LNCaP clone FGC (cell line): Measurements from ENCODE around the gene TRIM37.

Experiments
- DNase-seq: peaks from one replicate; pipeline ENCODE4 v3.0.0-alpha.2; 2011; ENCODE audit warnings: low read depth
- H3K4me3 ChIP-seq: 2 replicates; pipeline ENCODE4 v1.5.1; 2011; ENCODE audit warnings: mild to moderate bottlenecking, low read depth, low read length, control low read depth
- TF ChIP-seq, protein P1 (sequence below): IDR thresholded peaks from 2 replicates; pipeline ENCODE4 v1.5.1; 2012; ENCODE audit warnings: mild to moderate bottlenecking; ENCODE audit not compliant: control insufficient read depth, insufficient read depth; ENCODE audit errors: extremely low read depth

Gene TRIM37

GRCh38 chr17:59003860-59004259 is 102.8 kb downstream of the TRIM37 start:
- DNase-seq, result no peak
- H3K4me3 ChIP-seq, result no peak overlapping the region
- TF ChIP-seq, protein P1, sequence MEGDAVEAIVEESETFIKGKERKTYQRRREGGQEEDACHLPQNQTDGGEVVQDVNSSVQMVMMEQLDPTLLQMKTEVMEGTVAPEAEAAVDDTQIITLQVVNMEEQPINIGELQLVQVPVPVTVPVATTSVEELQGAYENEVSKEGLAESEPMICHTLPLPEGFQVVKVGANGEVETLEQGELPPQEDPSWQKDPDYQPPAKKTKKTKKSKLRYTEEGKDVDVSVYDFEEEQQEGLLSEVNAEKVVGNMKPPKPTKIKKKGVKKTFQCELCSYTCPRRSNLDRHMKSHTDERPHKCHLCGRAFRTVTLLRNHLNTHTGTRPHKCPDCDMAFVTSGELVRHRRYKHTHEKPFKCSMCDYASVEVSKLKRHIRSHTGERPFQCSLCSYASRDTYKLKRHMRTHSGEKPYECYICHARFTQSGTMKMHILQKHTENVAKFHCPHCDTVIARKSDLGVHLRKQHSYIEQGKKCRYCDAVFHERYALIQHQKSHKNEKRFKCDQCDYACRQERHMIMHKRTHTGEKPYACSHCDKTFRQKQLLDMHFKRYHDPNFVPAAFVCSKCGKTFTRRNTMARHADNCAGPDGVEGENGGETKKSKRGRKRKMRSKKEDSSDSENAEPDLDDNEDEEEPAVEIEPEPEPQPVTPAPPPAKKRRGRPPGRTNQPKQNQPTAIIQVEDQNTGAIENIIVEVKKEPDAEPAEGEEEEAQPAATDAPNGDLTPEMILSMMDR, result no peak

DNA sequence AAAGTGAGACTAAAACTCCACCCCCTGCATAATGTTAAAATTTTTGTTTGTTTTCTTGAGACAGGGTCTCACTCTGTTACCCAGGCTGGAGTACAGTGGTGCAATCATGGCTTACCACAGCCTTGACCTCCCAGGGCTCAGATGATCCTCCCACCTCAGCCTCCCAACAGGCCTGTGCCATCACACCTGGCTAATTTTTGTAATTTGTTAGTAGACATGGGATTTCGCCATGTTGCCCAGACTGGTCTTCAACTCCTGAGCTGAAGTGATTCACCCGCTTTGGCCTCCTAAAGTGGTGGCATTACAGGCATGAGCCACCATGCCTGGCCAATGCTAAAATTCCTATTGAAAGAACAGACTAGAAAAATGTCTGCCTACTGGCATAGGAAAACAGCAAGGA is 103.8 kb downstream of the TRIM37 start:
- no peak overlapping the region for H3K4me3 ChIP-seq
- TF ChIP-seq, protein P1, result no peak
- DNase-seq, result no peak

DNA sequence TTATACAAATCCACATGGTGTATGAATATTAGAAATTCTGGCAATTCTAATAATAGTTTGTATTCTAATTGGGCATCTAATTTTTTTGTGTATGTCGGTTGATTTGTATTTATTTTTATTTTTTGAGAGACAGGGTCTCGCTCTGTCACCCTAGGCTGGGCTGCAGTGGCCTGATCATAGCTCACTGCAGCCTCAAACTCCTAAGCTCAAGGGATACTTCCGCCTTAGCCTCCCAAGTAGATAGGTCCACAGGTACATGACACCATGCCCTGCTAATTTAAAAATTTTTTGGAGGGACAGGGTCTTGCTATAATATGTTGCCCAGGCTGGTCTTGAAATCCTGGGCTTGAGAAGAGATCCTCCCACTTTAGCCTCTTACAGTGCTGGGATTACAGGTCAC is 104.6 kb downstream of the TRIM37 start:
- DNase-seq, result no peak
- no peak overlapping the region for H3K4me3 ChIP-seq

DNA sequence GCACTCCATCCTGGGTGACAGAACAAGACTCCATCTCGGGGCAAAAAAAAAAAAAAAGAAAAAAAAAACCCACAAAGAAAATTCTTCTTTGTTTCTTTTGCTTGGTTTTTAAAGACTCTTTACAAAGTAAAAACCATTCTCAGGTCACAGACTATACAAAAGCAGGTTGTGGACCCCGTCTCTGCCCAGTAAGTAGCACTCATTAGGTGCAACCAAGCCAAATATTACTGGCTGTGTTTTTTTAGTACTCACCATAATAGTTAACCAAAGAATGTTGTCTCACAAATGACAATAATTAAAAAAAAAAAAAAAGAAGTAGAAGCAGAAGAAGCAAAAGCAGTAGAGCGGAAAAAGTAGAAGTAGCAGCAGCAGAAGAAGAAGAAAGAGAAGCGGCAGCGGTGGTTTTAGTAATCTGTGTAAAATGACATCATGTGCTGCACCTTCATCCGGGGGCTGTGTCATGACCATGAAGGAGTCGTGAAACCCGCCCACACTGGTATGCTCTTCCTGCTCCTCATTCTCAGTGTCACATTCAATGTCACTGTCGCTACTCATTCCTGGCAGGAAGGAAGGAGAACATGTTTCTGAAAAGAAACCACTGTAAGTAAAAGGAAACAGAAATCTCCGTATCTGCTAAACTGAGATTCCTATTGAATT is 105.4 kb downstream of the TRIM37 start:
- no peak for DNase-seq
- TF ChIP-seq, protein P1, result no peak
- no peak overlapping the region for H3K4me3 ChIP-seq

More for the DNA sequence above, 104.6 kb downstream of the TRIM37 start:
- TF ChIP-seq, protein P1, result no peak

GRCh38 chr17:59000022-59000421 is 106.7 kb downstream of the TRIM37 start:
- no peak overlapping the region for H3K4me3 ChIP-seq
- TF ChIP-seq, protein P1, result no peak
- no peak for DNase-seq

DNA sequence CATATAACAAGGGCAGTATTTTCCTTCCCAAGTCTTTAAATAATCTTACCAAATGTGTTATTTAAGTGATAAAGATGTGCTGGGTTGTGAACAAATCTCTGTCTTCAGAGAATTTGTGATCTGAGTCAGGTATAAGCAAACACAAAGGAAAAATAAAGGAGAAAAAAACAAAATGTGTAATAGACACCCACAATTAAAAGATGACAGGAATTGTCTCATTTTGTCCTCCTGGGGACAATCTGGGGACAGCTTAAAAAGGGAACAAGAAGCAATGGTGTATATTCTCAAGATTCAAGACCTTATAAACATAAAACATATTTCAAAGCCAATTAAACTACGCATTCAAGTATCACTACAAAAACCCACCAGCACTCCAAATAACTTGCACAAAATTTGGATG is 107.2 kb downstream of the TRIM37 start:
- H3K4me3 ChIP-seq, result no peak overlapping the region
- TF ChIP-seq, protein P1, result no peak
- no peak for DNase-seq

DNA sequence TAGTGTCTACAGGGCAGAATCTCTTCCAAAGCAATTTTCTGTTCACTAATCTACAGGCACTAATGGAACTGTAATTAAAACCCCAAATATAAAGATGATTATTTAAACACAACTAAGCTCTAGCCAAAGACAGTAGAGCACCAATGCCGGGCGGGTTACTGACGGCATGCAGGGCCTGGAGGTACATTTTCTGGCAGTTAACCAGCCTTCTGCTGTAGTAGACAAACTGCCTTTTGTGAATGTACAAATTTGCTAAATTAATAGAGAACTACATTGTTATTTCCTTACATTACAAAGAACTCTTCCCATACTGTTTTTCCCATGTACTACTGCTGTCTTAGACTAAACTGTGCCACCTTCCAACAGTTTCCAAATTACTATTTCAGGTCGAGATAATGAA is 107.8 kb downstream of the TRIM37 start:
- no peak overlapping the region for H3K4me3 ChIP-seq
- no peak for DNase-seq
- TF ChIP-seq, protein P1, result no peak
